ENCODE data around the gene MZB1.

- TF ChIP-seq ZFX (IDR thresholded peaks at IDR 0.05) (no peak), CTCF (conservative IDR thresholded peaks at IDR 0.05) (no peak)
These were observed 35.5 kb downstream of the MZB1 start for GRCh38 chr5:139354186-139354585.

All from C4-2B (cell line).